Stomach (tissue), 4 donors: ENCODE measurements around the gene TOX2.

Source experiments
- CTCF ChIP-seq, 7 experiments: fragments of 450-650 bp in 4 of 7; fragments of 200-600 bp in 3 of 7; sonication (generic) in 3 of 7; IDR thresholded peaks; one replicate each; pipeline ENCODE4 v1.5.1; 2016 to 2019; ENCODE audit warnings: antibody characterized with exemption in 7 of 7, control low read depth in 2 of 7, mild to moderate bottlenecking in 1 of 7
- POLR2A ChIP-seq, 4 donors: fragments of 450-650 bp; IDR thresholded peaks; one replicate each; pipeline ENCODE4 v1.6.1; 2016; ENCODE audit warnings: antibody characterized with exemption in 4 of 4, control low read depth in 2 of 4, mild to moderate bottlenecking in 1 of 4, moderate library complexity in 1 of 4
- POLR2AphosphoS5 ChIP-seq, 3 donors: sonication (generic); formaldehyde crosslinking; IDR thresholded peaks; one replicate each; pipeline ENCODE4 v1.6.1; 2016; ENCODE audit warnings: antibody characterized with exemption in 3 of 3

GRCh38 chr20:44075191-44075949, 160.7 kb downstream of the TOX2 start:
- TF ChIP-seq POLR2A (IDR thresholded peaks at IDR 0.05) (no peak), CTCF (IDR thresholded peaks at IDR 0.05) (no peak), POLR2AphosphoS5 (IDR thresholded peaks at IDR 0.05) (no peak)
